HG02938 (cell line): Measurements from ENCODE around the gene TANGO2.

Source experiments
- ATAC-seq: cut with Tn5 transposase; IDR thresholded peaks from one replicate; pipeline ENCODE4 v1.9.1; 2021; ENCODE audit warnings: mild to moderate bottlenecking, moderate library complexity; ENCODE audit not compliant: unreplicated experiment

TANGO2 gene

GRCh38 chr22:20024650-20025397, 3.9 kb downstream of the TANGO2 start:
- no peak for ATAC-seq

DNA sequence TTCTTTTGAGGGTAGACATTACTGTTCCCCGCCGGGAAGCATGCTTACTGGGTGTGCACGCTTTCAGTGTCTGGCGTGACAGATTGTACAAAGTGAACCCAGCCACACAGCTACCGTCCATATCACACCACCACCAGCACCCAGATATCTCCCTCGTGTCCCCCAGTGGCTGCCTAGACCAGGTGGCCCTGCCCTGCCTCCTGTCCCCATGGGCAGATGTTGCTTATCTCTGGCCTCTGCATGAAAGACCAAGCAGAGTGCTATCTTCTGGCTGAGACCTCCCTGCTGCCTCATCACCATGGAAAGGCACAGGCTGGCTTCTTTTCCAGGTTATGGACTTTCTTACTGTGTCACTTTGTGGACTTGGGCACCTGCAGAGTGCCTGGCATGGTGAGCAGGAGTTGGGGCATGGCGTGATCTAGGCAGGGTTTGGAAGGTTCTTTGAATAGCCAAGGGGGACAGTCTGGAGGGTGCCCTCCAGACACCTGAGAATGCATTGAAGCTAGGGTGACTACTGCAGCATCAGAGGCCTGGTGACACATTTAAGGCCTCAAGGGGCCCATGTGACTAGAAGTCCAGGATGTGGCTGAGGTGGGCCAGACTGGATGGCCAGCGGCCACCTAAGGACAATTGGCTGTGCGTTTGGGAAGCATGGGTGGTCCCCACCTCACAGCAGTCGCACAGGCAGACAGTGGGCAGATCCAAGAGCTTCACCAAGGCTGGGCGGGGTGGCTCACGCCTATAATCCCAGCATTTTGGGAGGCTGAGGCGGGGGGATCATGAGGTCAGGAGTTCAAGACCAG, 4.7 kb downstream of the TANGO2 start:
- no peak for ATAC-seq

- no peak for ATAC-seq
Measured at GRCh38 chr22:20026204-20026908, 5.4 kb downstream of the TANGO2 start.

- no peak for ATAC-seq
Measured at GRCh38 chr22:20026996-20027601, 6.2 kb downstream of the TANGO2 start.

DNA sequence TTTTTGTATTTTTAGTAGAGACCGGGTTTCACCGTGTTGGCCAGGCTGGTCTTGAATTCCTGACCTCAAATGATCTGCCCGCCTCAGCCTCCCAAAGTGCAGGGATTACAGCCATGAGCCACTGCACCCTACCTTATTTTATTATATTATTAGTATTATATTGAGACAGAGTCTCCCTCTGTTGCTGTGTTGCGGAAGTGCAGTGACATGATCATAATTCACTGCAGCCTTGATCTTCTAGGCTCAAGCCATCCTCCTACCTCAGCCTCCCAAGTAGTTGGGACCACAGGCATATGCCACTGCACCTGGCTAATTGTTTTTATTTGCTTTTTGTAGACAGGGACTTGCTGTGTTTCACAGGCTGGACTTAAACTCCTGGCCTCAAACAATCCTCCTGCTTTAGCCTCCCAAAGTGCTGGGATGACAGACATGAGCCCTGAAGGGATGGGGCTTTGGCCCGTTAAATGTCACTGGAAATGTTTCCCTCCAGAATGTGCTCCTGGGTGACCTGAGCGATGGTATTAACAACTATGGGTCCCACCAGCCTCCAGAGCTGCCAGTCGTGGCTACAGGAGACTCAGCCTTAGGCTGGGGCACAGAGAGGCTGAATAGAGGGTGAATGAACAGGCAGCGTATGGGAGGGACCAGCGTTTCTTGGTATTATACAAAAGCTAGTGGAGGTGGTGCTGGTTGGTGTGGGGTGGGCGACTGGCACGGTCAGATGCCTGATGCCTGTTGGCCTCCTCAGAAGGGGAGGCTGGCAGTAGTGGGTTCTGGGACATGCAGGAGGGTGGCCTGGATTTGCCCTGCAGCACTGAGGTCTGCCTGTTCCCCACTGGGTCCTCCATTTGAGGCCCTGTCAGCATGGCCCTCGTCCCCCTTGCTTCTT, 7.3 kb downstream of the TANGO2 start:
- no peak for ATAC-seq

DNA sequence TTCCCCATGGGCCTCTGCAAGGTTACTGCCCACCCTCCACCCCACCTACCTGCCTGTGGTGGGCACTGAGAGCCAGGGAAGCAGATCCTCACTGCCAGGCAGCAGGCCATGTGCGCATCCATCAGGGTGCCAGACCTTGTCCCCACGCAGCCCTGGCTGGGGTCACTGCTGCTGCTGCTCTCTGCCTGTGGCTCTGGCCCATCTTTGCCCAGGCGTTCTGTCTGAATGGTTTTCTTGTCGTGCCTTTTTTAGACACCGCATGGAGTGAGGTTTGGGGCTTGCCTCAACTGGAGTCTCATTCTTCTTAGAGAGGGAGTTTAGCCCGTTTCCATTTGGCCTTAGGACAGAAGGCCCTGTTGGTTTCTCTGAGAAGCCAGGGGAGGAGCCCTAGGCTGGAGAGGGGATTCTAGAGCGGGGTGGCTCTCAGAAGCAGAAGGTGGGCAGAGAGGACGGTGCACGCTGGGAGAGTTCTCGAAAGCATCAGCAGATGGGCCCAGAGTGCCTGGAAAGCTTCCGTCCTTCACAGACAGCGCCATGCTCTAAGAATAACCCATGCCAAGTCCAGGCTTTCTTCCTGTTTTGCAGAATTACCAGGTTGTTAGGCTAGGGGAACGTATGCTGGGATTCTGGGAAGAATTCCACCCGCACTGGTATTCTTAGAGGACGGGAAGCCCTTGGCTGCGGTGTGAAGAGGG, 8.1 kb downstream of the TANGO2 start:
- no peak for ATAC-seq

- no peak for ATAC-seq
Measured at GRCh38 chr22:20029550-20030225, 8.8 kb downstream of the TANGO2 start.

DNA sequence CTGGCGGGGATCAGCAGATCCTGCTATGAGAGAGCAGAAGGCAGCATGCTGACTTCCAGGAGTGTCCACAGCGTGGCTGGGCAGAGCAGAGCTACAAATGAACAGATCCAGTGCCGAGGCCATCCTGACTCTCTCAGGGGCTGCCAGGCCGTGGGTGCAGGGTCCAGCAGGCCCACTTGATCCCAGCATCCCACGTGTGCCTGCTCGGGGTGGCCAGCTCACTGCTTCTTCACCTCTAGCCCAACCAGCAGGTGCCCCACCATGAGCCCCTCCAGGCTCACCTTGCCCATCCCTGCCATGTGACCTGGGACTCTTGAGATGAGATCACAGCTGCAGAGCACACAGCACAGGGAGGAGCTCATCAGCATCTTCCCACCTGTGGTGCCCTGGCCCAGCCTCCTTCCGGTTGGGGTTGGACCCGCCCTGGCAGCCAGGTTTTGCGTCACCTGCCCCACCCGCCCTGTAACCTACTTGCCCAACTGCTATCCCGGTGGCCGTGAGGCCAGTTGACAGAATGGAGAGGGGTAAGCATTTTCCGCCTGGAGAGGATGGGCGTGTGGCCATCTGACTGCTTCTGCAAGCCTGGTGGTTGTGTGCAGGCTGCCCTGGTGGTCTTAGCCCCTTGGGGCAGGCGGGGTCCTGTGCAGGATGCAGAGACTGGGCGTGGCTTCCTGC, 11.0 kb downstream of the TANGO2 start:
- no peak for ATAC-seq

- ATAC-seq = no peak
Measured at GRCh38 chr22:20032407-20032991, 11.6 kb downstream of the TANGO2 start.

- ATAC-seq = no peak
Measured at GRCh38 chr22:20033045-20033706, 12.3 kb downstream of the TANGO2 start.

GRCh38 chr22:20034143-20034542, 13.2 kb downstream of the TANGO2 start:
- ATAC-seq = no peak

- ATAC-seq = no peak
Measured at GRCh38 chr22:20035375-20036083, 14.6 kb downstream of the TANGO2 start.

DNA sequence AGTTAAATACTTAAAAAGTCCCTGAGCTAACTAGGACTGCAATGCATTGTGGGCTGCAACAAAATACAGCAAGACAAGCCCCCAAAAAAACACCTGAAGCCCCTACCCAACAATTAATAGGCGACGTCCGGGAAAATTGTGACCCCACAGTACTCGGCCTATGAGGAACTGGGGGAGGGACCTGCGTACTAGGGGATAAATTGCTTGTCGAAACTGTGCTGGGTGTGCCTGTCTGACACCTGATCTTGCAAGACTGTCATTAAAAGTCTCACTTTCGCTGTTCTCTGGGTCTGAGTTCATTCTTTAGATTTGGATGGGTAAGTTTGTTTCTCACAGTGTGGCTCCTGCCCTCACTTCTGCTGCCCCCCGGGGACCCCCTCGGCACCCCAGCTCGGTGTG, 15.2 kb downstream of the TANGO2 start:
- ATAC-seq = no peak

DNA sequence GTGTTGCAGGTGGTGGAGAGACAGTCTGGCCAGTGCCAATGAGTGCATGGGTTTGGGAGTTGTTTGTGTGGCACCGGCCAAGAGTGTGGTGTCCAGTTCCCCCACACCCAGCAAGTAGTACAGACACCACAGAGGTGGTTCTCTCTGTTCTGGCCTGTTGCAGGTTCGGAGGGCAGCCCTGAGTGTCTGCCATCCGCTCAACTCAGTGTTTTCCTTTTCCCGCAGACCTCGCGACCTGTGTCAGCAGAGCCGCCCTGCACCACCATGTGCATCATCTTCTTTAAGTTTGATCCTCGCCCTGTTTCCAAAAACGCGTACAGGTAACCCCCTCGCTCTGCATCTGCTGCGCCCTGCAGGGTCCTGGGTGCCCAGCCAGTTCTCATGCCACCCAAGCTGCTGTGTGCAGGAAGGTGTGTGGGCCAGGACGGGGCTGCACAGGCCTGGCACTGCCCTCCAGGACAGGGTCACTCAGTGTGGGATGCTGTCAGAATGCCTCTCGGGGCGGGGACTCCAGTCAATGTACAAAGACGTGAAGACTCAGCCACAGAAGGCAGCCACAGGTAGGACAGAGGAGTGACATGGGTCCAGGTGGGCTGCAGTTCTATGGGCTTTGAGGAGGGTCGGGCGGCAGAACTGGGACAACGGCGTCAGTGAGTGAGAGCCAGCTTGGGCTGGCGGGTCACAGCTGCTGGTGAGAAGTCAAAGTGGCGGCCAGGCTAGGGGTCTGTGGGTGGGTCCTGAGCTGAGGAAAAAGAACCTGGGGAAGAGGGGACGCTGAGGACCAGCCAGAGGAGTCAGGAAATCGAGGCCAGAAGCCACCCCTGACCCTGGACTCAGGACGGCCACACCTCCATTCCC, 15.9 kb downstream of the TANGO2 start:
- no peak for ATAC-seq

GRCh38 chr22:20037419-20037818, 16.5 kb downstream of the TANGO2 start:
- no peak for ATAC-seq

DNA sequence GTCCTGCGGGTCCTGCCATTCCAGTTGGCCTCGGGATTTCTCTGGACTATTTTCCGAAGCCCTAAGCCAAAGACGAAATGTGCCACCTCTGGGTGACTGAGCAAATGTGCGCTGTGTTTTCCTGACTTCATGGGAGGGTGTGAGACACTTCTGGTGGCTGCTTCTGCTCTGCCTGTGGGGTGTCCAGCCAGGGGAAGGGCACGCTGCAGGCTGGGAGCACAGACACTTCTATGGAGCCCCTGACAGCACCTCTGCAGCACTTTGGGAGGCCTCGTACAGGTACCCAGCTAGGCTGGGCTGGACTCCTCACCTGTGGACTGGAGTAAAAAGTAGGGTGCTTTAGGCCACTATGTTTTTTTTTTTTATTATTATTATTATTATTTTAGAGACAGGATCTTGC, 17.7 kb downstream of the TANGO2 start:
- no peak for ATAC-seq
